SK-N-SH treated with all-trans-retinoic acid at 6 μM for 48 hours (cell line): Measurements from ENCODE around the gene LINGO3.

Experiments
- ARNTL ChIP-seq: fragments of 450-650 bp; formaldehyde crosslinking; IDR thresholded peaks from 2 replicates; pipeline ENCODE4 v1.5.0; 2020; ENCODE audit warnings: low read depth, mild to moderate bottlenecking, moderate library complexity, borderline replicate concordance
- OSR1 ChIP-seq: fragments of 250-450 bp; sonication (Bioruptor Pico); IDR thresholded peaks from 2 replicates; pipeline ENCODE4 v1.8.0; 2022; ENCODE audit warnings: moderate library complexity, mild to moderate bottlenecking, inconsistent platforms
- RARB ChIP-seq: fragments of 250-450 bp; sonication (Bioruptor Pico); IDR thresholded peaks from 2 replicates; pipeline ENCODE4 v1.8.0; 2021; ENCODE audit warnings: mild to moderate bottlenecking, moderate library complexity
- ZFP3 ChIP-seq: fragments of 250-450 bp; sonication (Bioruptor Pico); IDR thresholded peaks from 2 replicates; pipeline ENCODE4 v1.5.0; 2020; ENCODE audit warnings: mild to moderate bottlenecking, moderate library complexity
- TF ChIP-seq, protein P1 (sequence below): fragments of 250-450 bp; sonication (Bioruptor Pico); IDR thresholded peaks from 2 replicates; pipeline ENCODE4 v1.8.0; 2020; ENCODE audit warnings: mild to moderate bottlenecking, moderate library complexity, borderline replicate concordance

DNA sequence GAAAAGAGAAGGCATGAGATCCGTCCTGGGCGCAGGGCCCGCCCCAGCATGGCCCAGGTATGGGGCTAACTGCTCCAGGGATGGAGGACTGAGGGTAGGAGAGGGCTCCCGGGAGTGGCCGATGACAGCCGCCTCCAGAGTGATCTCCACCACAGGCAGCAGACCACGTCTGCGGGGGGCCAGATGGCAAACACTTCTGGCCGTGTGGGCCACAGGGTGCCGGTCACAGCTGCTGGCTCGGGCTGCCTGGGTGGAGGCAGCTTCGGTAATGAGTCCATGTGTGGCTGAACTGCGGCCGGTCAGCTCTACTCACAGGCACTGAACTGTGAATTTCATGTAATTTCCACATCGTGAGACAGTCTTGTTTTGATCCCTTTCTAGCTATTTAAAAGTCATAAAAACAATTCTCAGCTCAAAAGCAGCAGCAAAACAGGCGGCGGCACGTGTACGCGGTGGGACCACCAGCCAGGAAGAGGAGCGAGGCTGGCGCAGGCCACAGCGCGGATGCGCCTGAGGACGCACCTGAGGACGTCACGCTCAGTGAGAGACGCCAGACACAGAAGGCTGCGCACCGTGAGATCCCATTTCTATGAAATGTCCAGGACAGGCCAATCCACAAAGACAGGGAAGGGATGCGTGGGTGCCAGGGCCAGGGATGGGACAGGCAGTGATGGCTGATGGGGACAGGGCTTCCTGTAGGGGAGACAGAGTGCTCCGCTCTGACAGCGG lies 16.4 kb upstream of the LINGO3 start:
- TF ChIP-seq OSR1 (CRISPR knock-in tag) (no peak), RARB (CRISPR knock-in tag) (no peak), ARNTL (CRISPR knock-in tag) (no peak), ZFP3 (CRISPR knock-in tag) (no peak)
- TF ChIP-seq, protein P1, sequence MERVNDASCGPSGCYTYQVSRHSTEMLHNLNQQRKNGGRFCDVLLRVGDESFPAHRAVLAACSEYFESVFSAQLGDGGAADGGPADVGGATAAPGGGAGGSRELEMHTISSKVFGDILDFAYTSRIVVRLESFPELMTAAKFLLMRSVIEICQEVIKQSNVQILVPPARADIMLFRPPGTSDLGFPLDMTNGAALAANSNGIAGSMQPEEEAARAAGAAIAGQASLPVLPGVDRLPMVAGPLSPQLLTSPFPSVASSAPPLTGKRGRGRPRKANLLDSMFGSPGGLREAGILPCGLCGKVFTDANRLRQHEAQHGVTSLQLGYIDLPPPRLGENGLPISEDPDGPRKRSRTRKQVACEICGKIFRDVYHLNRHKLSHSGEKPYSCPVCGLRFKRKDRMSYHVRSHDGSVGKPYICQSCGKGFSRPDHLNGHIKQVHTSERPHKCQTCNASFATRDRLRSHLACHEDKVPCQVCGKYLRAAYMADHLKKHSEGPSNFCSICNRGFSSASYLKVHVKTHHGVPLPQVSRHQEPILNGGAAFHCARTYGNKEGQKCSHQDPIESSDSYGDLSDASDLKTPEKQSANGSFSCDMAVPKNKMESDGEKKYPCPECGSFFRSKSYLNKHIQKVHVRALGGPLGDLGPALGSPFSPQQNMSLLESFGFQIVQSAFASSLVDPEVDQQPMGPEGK (CRISPR knock-in tag), result no peak
